Breast epithelium (tissue), 3 donors: ENCODE results near the gene FAM43A.

ENCODE experiments used
- POLR2A ChIP-seq: fragments of 450-650 bp; IDR thresholded peaks from one replicate; pipeline ENCODE4 v1.6.1; 2016; ENCODE audit warnings: antibody characterized with exemption, mild to moderate bottlenecking, moderate library complexity
- POLR2AphosphoS5 ChIP-seq, 3 donors: sonication (generic); formaldehyde crosslinking; IDR thresholded peaks; one replicate each; pipeline ENCODE4 v1.6.1; 2017; ENCODE audit warnings: antibody characterized with exemption in 3 of 3
- TF ChIP-seq, protein P1 (sequence below), 3 donors: fragments of 450-650 bp; IDR thresholded peaks; one replicate each; pipeline ENCODE4 v1.5.1; 2016 to 2017; ENCODE audit warnings: antibody characterized with exemption in 3 of 3, mild to moderate bottlenecking in 3 of 3, moderate library complexity in 3 of 3

GRCh38 chr3:194707147-194707540 lies 21.5 kb downstream of the FAM43A start:
- TF ChIP-seq, protein P1, sequence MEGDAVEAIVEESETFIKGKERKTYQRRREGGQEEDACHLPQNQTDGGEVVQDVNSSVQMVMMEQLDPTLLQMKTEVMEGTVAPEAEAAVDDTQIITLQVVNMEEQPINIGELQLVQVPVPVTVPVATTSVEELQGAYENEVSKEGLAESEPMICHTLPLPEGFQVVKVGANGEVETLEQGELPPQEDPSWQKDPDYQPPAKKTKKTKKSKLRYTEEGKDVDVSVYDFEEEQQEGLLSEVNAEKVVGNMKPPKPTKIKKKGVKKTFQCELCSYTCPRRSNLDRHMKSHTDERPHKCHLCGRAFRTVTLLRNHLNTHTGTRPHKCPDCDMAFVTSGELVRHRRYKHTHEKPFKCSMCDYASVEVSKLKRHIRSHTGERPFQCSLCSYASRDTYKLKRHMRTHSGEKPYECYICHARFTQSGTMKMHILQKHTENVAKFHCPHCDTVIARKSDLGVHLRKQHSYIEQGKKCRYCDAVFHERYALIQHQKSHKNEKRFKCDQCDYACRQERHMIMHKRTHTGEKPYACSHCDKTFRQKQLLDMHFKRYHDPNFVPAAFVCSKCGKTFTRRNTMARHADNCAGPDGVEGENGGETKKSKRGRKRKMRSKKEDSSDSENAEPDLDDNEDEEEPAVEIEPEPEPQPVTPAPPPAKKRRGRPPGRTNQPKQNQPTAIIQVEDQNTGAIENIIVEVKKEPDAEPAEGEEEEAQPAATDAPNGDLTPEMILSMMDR (IDR thresholded peaks at IDR 0.05), result no peak
- TF ChIP-seq POLR2A (no peak), POLR2AphosphoS5 (IDR thresholded peaks at IDR 0.05) (no peak)
